ENCODE measurements around the gene CBX8.

CBX8 gene

GRCh38 chr17:79812353-79813258 lies 15.7 kb upstream of the CBX8 start:
- peak overlapping the region; percentile 34 for H2AFZ ChIP-seq
- H3K27ac ChIP-seq = no peak overlapping the region
- TF ChIP-seq, protein P1, sequence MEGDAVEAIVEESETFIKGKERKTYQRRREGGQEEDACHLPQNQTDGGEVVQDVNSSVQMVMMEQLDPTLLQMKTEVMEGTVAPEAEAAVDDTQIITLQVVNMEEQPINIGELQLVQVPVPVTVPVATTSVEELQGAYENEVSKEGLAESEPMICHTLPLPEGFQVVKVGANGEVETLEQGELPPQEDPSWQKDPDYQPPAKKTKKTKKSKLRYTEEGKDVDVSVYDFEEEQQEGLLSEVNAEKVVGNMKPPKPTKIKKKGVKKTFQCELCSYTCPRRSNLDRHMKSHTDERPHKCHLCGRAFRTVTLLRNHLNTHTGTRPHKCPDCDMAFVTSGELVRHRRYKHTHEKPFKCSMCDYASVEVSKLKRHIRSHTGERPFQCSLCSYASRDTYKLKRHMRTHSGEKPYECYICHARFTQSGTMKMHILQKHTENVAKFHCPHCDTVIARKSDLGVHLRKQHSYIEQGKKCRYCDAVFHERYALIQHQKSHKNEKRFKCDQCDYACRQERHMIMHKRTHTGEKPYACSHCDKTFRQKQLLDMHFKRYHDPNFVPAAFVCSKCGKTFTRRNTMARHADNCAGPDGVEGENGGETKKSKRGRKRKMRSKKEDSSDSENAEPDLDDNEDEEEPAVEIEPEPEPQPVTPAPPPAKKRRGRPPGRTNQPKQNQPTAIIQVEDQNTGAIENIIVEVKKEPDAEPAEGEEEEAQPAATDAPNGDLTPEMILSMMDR (IDR thresholded peaks at IDR 0.05) = no peak
- peaks cover 20% of the 10 kb centered on the region for H3K4me1 ChIP-seq
- no peak overlapping the region for H3K9ac ChIP-seq
- peak overlapping the region; percentile 37 for H3K4me3 ChIP-seq (ENCODE audit: low read depth, low read length)
- H3K27me3 ChIP-seq (ENCODE audit: control insufficient read depth, insufficient read depth, low read length) = no peaks in the 10 kb centered on the region
- no peaks in the 10 kb centered on the region for H3K9me3 ChIP-seq (ENCODE audit: control insufficient read depth, low read length)
- peak overlapping the region; percentile 92 for H3K4me2 ChIP-seq (ENCODE audit: low read length)
- no peaks in the 10 kb centered on the region for H3K36me3 ChIP-seq (ENCODE audit: control insufficient read depth, insufficient read depth, low read length)
- H3K79me2 ChIP-seq = no peaks in the 10 kb centered on the region

- H3K4me3 ChIP-seq (ENCODE audit: low read depth, low read length) = peak overlapping the region; percentile 51
- H2AFZ ChIP-seq = peak overlapping the region; percentile 13
- no peak overlapping the region for H3K27ac ChIP-seq
- H3K79me2 ChIP-seq = no peaks in the 10 kb centered on the region
- peak overlapping the region; percentile 92 for H3K4me2 ChIP-seq (ENCODE audit: low read length)
- no peaks in the 10 kb centered on the region for H3K36me3 ChIP-seq (ENCODE audit: control insufficient read depth, insufficient read depth, low read length)
- no peaks in the 10 kb centered on the region for H3K27me3 ChIP-seq (ENCODE audit: control insufficient read depth, insufficient read depth, low read length)
- H3K9ac ChIP-seq = no peak overlapping the region
- TF ChIP-seq, protein P1 (IDR thresholded peaks at IDR 0.05) = no peak
- H3K4me1 ChIP-seq = peaks cover 20% of the 10 kb centered on the region
- H3K9me3 ChIP-seq (ENCODE audit: control insufficient read depth, low read length) = no peaks in the 10 kb centered on the region
Observed at GRCh38 chr17:79811868-79812352, 15.0 kb upstream of the CBX8 start.

- Histone ChIP-seq H3K4me2 (ENCODE audit: low read length) (peak overlapping the region; percentile 92), H3K9ac (no peak overlapping the region), H2AFZ (peak overlapping the region; percentile 13), H3K27ac (no peak overlapping the region), H3K79me2 (no peaks in the 10 kb centered on the region), H3K4me1 (peaks cover 20% of the 10 kb centered on the region), H3K4me3 (ENCODE audit: low read depth, low read length) (peak overlapping the region; percentile 51), H3K9me3 (ENCODE audit: control insufficient read depth, low read length) (no peaks in the 10 kb centered on the region), H3K27me3 (ENCODE audit: control insufficient read depth, insufficient read depth, low read length) (peaks cover 4% of the 10 kb centered on the region), H3K36me3 (ENCODE audit: control insufficient read depth, insufficient read depth, low read length) (no peaks in the 10 kb centered on the region)
- TF ChIP-seq, protein P1 (IDR thresholded peaks at IDR 0.05) = peak; percentile 56
Observed at GRCh38 chr17:79811011-79811867, 14.4 kb upstream of the CBX8 start.

DNA sequence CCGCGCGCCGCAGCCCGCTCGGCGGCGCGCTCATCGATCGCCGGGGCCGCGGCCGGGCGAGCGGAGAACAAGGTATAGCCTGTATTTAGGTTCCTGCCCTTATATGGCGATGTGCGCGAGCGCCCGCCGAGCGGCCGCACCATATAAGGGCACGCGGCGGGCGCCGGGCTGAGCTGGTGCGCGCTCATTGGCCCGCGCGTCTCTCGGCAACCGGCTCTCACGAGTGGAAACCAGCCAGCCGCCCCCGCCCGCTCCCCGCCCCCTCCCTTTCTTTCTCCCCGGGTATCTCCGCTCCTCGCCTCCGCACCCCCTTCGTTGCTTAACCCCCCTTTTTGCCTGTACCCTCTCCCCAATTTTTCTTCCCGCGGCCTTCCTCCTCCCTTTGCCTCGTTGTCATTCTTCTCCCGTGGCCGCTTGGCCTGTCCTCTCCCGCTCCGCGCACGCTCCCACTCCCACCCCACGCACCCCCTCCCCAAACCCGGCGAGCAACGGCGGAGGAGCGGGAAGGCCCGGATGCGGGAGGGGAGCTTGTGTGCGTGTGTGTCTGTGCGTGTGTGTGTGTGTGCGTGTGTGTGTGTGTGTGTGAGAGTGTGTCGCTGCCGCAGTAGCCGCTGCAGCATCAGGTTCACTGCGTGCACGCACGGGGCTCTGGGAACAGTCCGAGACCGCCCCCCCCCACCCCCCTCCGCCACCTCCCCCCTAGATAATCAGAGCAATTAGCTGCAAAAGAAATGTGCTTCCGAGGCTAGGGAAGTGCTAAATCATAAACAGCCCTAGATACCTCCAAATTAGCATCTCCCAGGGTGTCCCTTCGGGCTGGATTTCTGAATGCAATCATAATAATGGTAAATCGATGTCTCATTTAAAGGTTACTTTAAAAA lies 13.5 kb upstream of the CBX8 start:
- peak overlapping the region; percentile 92 for H3K4me2 ChIP-seq (ENCODE audit: low read length)
- no peaks in the 10 kb centered on the region for H3K9me3 ChIP-seq (ENCODE audit: control insufficient read depth, low read length)
- H3K36me3 ChIP-seq (ENCODE audit: control insufficient read depth, insufficient read depth, low read length) = no peaks in the 10 kb centered on the region
- no peak overlapping the region for H2AFZ ChIP-seq
- peaks cover 20% of the 10 kb centered on the region for H3K4me1 ChIP-seq
- peak overlapping the region; percentile 51 for H3K4me3 ChIP-seq (ENCODE audit: low read depth, low read length)
- H3K79me2 ChIP-seq = no peaks in the 10 kb centered on the region
- H3K27ac ChIP-seq = no peak overlapping the region
- H3K9ac ChIP-seq = no peak overlapping the region
- peaks cover 6% of the 10 kb centered on the region for H3K27me3 ChIP-seq (ENCODE audit: control insufficient read depth, insufficient read depth, low read length)
- TF ChIP-seq, protein P1 (IDR thresholded peaks at IDR 0.05) = no peak
